HG03045 (cell line): Measurements from ENCODE around the gene ARSG.

Source experiments
- ATAC-seq: cut with Tn5 transposase; IDR thresholded peaks from one replicate; pipeline ENCODE4 v1.9.1; 2021; ENCODE audit warnings: mild to moderate bottlenecking, moderate library complexity; ENCODE audit not compliant: unreplicated experiment

The ARSG gene

DNA sequence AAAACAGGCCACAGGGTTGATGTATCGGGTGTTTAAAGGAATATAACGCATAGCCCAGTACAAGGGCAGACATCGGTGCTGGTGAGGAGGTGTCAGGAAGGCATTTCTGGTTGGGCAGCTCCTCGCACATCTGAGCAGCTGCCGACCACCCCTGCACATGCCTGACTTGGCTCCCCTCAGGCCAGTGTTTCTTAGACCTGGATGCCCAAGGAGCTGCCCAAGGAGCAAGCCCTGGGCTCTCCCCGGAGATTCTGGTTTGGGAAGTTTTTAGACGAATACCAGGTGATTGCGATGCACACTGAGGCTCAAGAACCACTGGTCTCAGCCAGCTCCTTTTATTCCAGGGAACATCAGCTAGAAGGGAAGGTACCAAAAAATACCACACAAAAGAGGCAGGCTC, 154.4 kb downstream of the ARSG start:
- no peak for ATAC-seq

DNA sequence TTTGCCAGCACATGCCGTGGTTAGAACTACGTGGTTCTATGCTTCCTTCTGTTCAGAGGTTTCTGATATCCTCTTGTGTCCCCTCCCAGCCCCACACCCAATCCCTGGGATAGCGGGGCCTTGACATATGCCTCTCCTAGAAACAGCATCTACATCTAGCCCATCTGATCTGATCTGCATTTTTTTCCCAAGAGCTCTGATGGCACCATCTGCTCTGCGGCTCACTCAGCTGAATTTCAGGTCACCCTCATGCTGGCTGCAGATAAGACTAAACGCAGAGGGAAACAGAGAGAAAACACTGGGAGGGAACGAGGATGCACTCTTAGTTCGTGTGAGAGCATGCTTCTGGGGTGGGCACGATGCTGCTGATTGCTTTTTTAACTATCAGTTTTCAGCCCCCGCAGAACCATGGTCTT, 155.3 kb downstream of the ARSG start:
- no peak for ATAC-seq

DNA sequence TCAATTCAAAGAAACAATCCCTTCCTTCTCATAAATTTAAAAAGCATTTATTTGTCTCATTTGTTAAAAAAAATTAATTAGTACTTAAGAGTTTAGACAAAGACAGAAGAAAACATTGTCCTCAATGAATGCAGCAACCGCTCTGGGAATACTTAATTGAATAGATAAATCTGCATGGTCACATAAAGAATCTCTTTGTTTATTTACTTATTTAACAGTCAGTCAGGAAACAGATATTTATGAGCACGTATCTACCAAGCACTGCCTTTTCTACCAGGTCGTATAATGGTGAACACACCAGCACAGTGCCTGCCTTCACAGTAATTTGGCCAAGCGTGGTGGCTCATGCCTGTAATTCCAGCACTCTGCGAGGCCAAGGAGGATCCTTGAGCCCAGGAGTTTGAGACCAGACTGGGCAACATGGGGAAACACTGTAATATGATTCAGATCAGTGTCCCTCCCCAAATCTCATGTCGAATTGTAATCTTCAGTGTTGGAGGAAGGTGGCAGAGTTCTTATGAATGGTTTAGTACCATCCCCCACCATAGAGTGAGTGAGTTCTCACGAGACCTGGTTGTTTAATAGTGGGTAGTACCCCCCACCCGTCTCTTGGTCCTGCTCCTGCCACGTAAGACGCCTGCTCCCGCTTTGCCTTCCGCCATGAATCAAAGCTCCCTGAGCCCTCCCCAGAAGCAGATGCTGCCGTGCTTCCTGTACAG, 157.9 kb downstream of the ARSG start:
- no peak for ATAC-seq

DNA sequence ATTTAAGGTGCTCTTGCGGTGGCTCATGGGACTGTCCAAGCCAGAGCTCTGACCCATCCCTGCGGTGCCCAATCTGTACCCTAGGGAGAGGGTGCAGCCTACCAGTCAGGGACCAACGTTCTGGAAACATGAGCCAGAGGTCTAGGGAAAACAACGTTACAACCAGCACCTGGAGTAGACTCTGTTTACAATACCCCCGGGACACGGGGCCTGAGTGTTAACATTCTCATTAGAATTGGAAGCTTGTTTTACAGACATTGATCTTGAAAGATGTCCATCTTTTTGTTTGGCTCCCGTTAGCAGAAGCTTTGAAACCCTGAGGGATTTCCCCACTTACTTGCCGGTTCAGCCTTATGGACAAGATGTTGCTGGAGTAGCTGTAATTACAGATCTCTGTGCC, 159.1 kb downstream of the ARSG start:
- ATAC-seq = no peak

DNA sequence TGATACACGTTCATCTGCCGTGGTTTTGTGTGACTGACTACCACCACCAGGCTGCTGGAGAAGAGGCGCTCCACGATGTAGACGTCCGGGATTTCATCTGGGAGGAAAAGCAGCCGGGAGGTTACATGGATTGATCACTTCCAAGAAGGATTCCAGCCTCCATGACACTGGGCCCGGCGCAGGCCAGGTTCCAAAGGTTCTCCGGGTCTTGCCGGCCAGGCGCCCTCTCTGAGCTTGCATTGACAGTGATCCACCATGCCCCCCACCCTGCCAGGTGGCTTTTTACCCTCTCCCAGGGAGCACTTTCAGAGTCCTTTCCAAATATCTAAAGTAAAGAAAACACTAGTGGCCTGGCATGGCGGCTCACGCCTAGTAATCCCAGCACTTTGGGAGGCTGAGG, 159.5 kb downstream of the ARSG start:
- ATAC-seq = no peak

DNA sequence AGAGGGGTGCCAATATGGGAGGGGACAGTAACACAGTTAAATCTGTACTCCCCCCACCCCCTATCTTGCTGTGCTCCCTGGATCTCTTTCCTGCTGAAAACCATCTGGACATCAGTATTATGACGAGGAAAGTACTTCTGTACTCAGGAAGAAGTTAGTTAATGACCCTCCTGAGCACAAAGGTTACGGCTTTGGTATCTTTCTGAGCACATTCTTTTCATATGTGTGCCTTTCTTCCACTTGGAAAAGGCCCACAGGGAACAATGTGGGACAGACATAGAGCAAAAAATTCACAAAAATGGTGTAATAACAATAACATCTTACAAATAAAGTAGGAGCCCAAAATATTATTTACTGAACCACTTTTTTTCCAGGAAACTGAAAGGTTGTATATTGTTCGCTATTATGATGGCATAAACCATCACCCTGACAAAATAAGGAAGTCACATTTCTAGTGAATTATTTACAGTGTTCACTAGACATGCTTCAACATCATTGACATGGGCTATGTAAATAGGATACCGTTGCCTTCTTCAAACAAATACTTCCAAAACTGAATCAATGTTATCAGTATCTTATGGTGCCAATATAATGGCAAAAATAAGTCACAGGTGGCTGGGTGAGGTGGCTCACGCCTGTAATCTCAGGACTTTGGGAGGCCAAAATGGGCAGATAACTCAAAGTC, 160.5 kb downstream of the ARSG start:
- no peak for ATAC-seq

DNA sequence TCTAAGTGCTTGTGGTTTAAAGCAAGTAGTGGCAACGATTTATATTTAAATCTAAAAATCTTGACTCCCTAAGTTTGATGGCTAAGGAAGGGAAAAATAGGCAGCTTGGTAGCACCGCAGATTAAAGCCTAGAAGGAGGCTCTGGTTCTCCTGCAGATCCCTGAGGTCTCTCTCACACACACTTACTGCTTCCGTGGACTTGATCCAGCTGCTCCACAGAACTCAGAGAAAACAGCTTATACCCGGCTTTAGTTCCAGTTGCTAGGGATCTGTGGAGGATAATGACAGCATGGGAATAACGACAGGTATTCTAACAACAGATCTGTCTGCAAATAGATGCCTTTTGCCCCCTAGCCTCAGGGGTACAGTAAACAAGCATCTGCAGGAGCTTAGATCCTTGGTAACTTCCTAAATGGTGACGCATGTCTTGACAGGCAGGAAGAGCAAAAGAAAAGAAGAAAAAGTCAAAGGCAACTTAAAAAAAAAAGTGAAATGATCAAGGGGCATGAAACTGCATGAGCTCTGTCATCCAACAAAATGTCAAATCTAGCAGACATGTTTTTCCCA, 161.5 kb downstream of the ARSG start:
- no peak for ATAC-seq

DNA sequence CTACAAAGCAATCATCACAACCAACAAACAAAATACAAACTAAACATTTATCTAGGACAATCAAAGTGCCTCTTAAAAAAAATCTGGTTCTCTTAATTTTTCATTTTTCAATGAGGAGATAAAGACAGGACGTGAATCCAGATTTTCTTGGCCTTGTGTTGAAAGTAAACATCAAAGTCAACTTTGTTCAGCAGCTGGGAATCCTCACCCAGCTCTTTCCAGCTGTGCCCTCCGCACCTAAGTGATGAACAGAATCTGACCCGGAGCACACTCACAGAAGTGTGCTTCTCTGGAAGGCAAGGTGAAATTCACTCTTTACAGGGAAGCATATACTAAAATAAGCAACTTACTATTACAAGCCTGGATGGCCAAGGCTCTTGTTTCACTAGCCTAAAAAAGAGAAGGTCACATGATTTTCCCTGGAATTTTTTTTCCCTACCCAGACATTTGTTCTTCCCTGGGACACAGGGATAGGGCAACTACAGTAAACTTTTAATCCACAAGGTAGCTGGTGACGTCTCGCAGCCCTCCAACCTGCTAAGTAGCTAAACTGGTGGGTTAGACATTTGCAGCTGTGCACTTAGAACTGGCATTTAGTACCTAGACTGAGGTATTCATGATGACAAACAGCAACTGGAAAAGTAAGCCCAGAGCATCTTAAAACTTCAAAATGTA, 162.8 kb downstream of the ARSG start:
- ATAC-seq = no peak

DNA sequence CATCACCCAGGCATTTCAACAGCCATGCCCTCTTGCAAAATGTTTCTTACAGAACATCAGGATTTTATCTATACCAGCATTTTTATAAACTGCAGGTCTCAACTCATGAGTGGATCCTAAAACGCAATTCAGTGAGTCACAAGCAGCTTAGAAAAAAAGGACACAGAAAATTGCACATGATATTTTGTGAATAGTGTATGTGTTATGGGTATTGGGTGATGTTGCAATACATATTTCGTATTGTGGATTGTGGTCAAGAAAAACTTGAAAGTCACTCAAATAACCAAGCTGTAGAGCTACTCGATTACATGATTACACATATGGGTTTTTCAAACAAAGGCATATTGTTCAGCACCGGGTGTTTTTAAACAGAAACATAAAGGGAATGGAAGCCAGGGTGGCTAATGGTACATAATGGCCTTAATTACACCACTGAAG, 164.6 kb downstream of the ARSG start:
- no peak for ATAC-seq

DNA sequence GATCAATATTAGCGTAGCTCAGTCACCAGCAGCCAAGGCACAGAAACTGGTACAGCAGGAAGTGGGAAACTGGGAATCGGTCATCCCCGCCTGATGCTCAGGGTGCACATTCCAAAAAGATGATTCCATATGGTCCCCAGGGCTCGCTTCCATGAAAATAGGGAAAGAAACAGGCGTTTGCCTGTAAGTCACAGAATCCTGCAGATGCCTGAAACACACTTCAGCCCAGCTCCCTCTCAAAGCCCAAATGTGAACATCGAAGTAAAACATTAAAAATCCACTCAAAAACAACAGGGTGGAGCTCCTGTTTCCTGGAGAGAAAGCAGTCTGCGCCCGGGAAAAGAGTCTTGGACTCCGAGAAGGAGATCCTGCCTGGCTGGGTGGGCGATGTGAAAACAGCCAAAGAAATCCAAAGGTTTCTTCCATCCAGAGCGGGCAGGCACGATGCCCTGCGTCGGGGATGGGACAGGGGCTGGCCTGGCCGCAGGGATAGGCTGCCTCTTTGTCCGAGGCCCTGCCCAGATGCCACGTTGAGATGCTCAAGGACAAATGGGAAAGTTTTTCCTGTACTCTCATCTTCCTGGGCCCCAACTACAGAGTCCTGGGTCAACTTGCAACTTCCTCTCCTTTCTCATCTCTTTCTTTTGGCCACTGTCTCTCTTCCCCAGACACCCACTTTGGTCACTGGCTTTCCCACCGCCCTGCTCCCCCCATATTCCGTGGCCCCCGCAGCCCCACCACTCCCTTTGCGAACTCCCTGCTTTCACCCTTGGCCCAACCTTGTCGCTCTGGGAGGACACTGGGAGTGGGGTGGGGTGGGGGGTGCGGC, 165.3 kb downstream of the ARSG start:
- no peak for ATAC-seq

DNA sequence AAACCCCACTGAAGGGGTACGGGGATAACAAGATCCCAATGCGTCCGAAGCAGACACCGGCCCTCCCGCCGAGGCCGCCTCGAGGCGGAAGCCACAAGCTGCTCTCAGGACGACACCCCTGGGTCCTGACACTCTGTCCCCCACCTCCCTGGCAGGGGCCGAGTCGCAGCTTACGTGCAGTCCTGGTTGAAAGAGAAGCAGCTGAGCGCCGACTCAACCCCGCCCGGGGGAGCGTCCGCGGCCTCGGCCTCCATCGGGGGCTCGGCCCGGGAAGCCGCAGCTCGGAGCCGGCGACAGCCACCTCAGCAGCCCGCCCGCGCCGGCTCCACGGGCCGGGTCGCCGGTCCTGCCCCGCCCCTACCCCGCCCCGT, 165.9 kb downstream of the ARSG start, which contains the start of gene WIPI1:
WIPI1 (minus strand) TSS at position 329 of the 371 bp plus-strand sequence; CDS start at position 254, 75 bp downstream.
- peak; percentile 43 for ATAC-seq

DNA sequence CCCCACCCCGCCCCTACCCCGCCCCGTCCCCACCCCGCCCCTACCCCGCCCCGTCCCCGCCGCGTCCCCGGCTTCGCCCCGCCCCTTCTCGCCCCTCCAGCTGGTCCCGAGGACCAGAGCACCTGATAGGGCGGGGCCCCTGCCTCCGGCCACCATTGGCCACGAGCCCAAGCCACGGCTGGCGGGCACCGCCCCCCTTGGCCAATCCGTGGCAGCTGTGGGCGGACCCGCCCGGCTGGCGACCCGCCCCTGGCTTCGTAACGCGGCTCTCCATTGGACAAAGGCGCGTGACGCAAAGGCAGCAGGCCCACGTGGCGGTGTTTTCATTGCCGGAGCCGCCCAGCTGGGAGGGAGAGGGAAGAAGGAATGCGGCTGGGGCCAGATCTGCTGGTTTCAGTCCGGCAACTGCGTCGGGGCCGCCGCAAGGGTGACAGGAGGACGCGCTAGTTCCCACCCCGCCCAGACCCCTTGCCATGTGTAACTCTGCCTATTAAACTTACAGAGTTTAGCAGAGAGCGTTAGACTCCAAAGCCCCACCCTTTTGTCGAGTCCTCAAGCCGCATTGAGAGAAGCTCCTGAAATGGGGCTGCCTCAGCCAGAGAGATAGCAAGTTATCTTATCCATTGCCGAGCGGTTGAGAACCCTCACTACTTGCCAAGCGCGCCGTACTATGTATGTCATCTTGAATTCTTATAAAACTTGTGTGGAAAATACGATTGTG, 166.4 kb downstream of the ARSG start:
- ATAC-seq = peak; percentile 73

DNA sequence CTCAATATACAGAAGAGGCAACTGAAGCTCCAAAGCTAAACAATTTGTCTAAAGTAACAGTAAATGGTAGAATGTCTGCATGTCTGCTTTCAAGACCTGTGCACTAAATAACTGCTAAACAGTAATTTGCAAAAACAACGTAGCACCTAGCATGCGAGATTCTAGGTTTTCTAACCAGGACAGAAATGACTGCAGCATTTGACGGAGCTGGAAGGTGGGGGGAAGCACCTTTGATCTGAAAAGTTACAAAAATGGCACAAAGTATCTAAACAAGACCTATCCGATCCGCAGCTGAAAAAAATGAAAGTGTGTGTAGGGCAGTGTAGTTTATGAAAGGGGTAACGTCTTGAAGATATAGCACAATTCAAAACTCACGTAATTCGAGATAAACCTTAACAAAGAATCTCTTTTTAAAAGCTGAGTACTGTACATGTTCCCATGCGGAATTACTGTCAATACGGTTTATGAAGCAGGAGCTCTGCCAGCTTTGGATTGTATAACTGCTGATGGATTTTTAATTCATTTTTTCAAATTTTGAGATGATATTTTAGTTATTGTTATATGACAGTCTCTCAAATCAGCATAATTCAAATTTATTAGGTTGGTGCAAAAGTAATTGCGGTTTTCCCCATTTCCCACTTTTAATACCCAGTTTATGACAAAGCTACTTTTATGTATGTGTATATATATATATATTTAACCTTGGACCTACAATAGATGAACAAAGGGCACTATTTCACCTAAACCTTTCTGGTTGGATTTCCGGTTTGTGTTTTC, 167.2 kb downstream of the ARSG start:
- no peak for ATAC-seq

DNA sequence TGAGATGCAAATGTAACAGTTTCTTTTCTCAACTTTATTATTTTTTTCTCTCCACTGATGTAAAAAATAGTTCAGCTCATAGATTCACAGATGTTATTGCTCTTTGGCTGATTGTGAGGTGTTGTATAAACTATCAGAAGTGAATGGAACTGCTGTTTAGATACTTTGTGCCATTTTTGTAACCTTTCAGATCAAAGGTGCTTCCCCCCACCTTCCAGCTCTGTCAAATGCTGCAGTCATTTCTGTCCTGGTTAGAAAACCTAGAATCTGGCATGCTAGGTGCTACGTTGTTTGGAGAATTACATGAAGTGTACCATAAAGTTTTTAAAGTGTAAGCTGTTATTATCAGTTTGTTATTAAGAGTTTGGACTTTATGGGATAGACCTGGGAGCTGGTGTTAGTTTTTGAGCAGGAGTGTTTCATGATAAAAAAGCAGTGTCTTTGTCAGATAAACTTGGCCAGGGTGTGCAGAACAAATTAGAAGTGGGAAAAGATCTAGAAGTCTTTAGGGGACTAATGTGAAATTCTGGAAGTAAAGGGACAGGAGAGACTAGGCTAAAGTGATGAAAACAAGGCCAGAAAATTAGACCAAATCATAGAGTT, 167.8 kb downstream of the ARSG start:
- ATAC-seq = no peak

DNA sequence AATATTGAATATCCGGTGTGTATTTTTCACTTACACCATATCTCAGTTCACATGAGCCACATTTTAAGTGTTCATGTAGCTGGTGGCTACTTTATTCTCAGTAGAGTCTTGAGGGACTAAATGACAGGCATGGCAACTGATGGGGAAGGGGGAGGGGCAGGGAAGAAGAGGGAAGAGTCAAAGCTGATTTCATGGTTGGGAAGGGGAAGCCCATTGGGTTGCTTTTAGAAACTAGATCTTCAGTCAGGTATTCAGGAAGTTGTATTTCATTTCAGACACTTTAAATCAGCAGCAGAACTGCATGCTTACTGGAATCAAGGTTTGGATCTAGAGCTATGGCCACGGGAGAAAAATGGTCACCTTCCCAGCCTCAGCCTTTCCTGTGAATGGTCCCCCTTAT, 168.9 kb downstream of the ARSG start:
- ATAC-seq = no peak

DNA sequence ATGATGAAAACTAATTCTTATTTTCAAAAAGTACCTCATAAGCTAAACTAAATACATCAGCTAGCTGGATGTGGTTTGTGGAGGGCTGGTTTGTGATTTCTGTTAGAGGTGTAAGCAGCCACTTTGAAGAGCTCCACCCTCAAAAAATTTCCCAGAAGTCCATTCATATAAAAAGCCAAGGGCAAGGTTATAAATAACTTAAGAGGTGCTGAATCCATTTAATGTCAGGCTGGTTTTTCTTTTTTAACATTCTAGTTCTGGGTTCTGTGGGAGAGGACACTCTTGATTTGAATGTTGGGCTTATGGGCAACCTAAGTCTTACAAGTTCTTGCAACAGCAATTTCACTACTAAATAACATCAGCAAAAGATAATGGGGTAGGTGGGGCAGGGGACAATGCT, 169.4 kb downstream of the ARSG start:
- no peak for ATAC-seq

DNA sequence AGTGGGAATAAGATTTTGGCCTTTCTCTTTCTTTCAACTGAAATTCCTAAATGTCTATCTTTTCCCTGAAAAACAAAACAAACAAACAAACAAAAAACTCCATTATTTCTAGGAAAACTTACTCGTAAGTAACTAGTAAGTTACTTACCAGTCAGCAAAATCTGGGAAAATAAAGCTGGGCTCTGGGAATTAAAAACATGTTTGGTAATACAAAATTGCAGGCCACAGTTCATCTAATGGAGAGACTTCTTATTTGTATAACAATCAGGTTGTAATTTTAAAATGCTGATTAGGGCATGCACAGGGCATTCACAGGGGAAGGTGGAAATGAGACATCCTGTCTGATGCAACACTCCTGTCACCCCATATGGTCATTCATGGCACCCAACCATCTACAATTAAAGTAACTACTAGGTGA, 169.8 kb downstream of the ARSG start:
- no peak for ATAC-seq

DNA sequence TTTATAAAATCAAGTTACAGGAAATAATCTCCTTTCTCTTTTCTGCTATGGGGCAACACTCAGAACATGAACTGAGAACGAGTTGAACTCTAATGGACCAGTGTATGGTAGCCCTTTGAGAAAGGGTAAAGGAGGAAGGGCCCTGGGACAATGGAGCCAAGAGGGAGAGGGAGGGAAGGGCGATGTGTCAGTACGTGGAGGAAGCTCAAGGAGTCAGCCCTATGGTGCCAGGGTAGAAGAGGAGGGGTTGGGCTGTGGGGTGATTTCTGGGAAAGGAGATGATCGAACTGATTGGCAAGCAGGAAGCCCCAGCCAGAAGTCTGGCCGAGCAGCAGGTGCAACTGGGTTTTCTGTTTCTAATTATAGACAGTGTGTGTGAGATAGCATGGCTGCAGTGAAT, 170.3 kb downstream of the ARSG start:
- ATAC-seq = no peak
